ENCODE measurements around the gene UGT8.

DNA sequence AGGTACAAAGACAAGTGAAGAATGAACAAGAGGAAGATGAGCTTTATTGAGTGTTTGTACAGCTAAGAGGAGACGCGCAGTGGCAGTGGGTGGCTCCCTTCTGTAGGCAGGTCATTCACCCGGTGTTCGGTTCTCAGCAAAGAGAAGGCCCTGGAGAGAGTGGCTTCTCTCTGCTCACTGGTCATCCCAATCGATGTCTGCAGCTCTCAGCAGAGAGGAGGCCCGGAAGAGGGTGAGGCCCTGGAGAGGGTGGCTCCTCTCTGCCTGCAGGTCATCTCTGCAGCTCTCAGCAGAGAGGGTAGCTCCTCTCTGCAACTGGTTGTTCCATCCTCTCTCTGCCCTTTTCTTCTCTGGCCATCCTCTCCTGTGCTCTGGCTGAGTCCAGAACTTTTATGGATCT is 126.5 kb downstream of the UGT8 start:
- TF ChIP-seq POLR2AphosphoS5 (IDR thresholded peaks at IDR 0.05; ENCODE audit: low read depth, low read length) (no peak), CTCF (IDR thresholded peaks at IDR 0.05) (no peak), JUND (IDR thresholded peaks at IDR 0.05) (no peak), FOXM1 (IDR thresholded peaks at IDR 0.05; ENCODE audit: low read depth) (no peak), RFX5 (IDR thresholded peaks at IDR 0.05; ENCODE audit: low read length) (no peak), TAF1 (IDR thresholded peaks at IDR 0.05; ENCODE audit: borderline replicate concordance, low read depth, low read length) (no peak)
- TF ChIP-seq, protein P1, sequence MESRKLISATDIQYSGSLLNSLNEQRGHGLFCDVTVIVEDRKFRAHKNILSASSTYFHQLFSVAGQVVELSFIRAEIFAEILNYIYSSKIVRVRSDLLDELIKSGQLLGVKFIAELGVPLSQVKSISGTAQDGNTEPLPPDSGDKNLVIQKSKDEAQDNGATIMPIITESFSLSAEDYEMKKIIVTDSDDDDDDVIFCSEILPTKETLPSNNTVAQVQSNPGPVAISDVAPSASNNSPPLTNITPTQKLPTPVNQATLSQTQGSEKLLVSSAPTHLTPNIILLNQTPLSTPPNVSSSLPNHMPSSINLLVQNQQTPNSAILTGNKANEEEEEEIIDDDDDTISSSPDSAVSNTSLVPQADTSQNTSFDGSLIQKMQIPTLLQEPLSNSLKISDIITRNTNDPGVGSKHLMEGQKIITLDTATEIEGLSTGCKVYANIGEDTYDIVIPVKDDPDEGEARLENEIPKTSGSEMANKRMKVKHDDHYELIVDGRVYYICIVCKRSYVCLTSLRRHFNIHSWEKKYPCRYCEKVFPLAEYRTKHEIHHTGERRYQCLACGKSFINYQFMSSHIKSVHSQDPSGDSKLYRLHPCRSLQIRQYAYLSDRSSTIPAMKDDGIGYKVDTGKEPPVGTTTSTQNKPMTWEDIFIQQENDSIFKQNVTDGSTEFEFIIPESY (IDR thresholded peaks at IDR 0.05; ENCODE audit: borderline replicate concordance, low read depth), result no peak
- TF ChIP-seq, protein P2, sequence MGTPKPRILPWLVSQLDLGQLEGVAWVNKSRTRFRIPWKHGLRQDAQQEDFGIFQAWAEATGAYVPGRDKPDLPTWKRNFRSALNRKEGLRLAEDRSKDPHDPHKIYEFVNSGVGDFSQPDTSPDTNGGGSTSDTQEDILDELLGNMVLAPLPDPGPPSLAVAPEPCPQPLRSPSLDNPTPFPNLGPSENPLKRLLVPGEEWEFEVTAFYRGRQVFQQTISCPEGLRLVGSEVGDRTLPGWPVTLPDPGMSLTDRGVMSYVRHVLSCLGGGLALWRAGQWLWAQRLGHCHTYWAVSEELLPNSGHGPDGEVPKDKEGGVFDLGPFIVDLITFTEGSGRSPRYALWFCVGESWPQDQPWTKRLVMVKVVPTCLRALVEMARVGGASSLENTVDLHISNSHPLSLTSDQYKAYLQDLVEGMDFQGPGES (IDR thresholded peaks at IDR 0.05; ENCODE audit: low read depth, low read length), result no peak
- TF ChIP-seq, protein P3, sequence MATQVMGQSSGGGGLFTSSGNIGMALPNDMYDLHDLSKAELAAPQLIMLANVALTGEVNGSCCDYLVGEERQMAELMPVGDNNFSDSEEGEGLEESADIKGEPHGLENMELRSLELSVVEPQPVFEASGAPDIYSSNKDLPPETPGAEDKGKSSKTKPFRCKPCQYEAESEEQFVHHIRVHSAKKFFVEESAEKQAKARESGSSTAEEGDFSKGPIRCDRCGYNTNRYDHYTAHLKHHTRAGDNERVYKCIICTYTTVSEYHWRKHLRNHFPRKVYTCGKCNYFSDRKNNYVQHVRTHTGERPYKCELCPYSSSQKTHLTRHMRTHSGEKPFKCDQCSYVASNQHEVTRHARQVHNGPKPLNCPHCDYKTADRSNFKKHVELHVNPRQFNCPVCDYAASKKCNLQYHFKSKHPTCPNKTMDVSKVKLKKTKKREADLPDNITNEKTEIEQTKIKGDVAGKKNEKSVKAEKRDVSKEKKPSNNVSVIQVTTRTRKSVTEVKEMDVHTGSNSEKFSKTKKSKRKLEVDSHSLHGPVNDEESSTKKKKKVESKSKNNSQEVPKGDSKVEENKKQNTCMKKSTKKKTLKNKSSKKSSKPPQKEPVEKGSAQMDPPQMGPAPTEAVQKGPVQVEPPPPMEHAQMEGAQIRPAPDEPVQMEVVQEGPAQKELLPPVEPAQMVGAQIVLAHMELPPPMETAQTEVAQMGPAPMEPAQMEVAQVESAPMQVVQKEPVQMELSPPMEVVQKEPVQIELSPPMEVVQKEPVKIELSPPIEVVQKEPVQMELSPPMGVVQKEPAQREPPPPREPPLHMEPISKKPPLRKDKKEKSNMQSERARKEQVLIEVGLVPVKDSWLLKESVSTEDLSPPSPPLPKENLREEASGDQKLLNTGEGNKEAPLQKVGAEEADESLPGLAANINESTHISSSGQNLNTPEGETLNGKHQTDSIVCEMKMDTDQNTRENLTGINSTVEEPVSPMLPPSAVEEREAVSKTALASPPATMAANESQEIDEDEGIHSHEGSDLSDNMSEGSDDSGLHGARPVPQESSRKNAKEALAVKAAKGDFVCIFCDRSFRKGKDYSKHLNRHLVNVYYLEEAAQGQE (IDR thresholded peaks at IDR 0.05; ENCODE audit: low read depth, low read length), result no peak

All from SK-N-SH (cell line).